NK-92 (cell line): ENCODE results near the gene ATP13A4.

ENCODE experiments used
- DNase-seq: peaks from one replicate; lab custom pipeline; 2025; ENCODE audit not compliant: unreplicated experiment; lab: John Stamatoyannopoulos, UW

Gene ATP13A4

DNA sequence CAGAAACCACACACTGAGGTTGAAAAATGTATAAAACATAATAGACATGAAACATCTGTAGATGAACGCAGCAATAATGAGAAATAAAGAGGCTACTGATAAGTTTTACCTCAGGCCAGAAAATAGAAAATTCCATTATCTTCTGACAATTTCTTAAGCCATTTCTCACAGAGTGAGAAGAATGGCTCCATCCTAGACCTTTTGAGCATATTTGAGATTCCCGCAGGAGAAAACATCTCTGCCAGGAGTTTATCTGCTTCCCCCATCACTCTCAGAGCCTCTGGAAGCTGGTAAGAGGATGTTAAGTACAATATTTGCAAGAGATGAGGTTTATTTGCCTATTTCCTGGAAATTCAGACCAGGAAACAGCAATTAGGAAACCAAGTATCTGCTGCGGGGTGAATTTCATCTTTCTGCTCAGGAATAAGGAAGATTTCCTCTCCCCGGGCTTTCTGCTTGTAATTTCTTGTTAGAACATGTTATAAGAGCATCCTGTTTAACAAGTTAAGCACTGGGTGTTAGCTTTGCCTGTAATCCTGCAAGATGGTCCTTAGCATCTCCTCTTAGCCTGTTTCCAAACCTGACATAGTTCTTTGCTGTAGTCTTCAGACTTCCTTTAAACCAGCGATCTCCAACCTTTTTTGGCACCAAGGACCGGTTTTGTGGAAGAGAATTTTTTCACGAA, 54.8 kb downstream of the ATP13A4 start:
- DNase-seq: no peak

DNA sequence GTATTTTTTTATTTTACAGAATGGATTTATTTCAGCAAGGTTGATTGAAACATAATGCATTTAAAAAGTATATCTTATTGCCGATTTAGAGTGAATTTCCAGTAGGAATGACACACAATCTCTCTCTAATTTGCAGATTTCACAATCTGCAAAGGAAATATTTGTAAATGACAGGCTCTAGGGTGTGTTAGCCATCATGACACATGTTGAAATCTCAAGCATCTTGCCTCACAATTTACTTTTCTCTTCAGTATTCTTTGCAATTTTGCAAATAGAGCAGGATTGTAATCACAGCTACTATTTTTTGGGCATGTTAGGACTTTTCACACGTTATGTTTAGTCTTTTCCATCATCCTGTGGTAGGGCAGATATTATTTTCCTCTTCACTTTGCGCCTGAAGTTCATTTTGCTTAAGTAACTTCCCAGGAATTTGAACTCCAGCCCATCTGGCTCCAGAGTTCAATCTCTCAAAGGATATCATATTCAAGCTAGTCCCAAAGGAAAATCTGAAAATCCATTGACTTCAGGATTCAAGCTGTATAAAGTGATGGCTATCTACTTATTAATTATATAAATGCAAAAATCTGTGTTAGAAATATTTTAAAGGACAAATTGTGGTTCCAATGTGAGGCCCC, 55.4 kb downstream of the ATP13A4 start:
- no peak for DNase-seq

DNA sequence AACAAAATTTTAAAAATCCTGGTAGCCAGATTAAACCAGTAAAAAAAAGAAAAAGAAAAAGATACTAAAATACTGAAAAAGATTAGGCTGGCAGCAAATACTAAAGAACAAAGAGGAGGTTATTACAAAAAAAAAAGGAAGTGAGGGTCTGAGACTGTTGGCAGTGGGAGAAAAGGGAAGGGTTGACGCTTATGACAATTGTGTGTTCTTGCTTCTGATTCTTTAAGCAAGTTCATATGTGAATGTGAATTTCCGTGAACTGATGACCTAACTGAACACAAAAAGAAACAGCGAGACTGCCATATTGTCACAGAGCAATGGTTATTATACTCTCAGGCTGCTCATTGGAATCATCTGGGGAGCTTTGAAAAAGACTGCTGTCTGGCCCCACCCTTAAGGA, 56.5 kb downstream of the ATP13A4 start:
- DNase-seq: no peak

DNA sequence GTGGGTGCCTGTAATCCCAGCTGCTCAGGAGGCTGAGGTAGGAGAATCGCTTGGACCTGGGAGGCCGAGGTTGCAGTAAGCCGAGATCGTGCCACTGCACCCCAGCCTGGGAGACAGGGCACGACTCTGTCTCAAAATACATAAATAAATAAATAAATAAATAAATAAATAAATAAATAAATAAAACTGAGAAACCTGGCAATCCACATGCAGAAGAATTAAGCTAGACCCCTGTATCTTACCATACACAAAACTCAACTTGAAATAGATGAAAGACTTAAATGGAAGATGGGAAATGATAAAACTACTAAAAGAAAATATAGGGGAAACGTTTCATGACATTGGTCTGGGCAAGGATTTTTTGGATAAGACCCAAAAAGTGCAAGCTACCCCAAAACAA, 58.0 kb downstream of the ATP13A4 start:
- no peak for DNase-seq

DNA sequence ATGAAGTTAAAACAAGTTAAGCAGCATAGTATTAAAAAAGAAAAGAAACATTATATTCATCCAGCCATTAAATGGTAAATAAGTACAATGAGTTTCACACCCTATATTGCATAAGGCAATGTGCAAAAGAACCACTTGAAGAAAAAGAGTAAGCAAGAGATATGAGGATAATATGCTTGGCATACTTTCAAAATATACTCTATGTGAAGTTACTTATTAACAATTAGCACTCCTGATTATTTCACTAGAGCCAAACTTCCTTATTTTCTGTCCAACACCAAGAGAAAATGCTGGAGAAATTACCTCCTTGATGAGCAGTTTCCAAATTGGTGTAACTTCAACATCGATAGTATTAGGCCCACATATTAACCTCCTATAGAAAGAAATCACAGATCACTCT, 63.7 kb downstream of the ATP13A4 start:
- no peak for DNase-seq

DNA sequence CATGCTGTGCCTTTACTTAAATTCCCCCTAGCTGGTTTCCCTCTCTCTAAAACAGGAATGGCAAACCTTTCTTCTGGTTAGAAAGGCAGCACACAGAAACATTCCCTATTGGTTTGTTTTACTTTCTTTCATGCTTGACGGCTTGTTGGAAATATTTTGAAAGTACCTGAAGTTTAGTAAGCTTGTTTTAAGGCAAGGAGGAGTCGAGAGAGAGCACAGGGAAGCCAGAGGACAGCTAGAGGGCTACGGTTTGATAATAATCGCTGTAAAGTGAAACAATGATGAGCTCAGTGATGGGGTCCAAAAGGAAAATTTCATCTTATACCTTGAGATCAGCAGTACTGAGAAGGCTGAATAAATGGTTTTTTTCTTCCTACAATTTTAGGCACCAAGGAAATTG, 64.1 kb downstream of the ATP13A4 start:
- DNase-seq: no peak

DNA sequence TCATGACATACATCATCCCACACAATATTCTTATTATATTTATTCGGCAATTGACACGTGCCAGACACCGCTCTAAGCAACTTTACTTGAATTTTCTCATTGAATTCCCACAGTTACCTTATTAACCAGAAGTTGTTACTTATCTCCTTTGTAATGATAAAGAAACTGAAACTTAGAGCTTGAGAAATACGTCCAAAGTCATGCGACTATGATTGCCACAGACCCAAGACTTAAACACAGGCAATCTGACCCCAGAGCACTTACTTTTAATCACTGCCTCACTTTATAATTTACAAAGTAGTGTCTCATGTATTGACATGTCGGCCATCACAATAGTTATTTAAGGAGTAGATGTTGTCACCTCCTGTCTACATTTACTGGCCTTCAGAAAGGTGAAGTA, 64.7 kb downstream of the ATP13A4 start:
- no peak for DNase-seq

DNA sequence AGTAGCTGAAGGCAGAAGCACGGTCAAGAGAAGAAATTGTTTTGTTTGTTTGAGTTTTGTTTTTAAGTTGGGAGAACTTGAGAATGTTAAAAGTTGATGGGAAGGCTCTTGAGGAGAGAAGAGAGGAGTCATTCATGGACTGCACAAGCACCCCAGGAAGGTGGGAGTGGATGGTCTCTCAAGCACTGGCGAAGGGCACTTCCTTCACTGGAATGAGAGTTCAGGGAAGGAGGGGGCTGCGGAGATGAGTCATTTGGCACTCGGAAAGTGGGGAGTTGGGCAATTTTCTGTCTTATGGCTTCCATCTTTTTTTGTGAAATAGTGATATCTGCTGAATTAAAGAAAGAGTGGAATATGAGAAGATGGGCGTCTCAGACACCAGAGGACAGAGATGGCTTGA, 66.0 kb downstream of the ATP13A4 start:
- DNase-seq: no peak

DNA sequence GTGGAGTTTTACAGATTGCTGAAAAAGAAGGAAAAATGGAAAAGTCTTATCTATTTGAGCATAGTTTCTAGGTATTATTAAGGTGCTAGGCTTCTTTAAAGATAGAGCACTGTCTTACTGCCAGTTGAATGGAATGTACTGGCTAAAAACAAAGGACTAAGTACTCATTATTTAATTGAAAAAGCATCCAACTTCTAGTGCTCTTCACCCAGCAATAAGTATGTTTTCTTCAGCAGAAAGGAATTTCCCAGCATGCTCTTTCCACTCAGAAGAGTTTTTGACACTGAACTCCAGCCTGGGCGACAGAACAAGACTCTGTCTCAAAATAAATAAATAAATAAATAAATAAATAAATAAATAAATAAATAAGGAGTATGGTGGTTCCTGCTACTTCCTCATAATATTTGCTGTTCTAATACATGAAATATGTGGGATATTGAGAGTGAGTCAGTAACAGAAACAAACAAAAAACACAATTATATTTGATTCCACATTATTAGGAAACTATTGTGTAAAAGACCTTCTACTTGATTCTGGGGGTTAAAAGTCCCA, 70.6 kb downstream of the ATP13A4 start:
- DNase-seq: no peak

DNA sequence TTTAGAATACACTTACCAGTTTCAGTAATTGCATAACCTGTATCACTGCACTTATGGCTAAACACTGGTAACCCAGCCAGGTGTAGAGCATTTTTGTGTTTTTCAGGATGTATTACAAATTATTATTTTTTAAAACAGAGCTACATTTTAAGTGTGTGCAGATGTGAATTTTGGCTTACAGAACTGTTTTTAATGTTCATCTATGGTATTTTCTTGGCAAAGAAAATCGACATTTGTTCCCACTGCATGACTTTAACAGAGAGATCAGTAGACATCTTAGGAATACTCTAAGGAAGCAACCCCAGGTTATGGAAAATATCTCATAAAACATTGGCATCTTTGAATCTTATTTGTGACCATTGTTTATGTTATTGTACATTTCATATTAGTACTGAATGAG, 73.3 kb downstream of the ATP13A4 start:
- no peak for DNase-seq

DNA sequence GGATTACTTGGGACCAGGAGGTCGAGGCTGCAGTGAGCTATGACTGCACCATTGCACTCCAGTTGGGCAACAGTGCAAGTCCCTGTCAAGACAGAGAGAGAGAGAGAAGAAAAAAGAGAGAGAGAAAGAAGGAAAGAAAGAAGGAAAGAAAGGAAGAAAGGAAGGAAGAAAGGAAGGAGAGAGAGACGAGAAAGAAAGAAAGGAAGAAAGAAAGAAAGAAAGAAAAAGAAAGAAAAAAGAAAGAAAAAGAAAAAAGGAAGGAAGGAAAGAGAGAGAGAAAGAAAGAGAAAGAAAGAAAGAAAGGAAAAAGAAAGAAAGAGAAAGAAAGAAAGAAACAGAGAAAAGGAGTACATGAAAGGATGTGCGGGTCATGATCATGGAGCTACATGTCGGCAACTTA, 80.2 kb downstream of the ATP13A4 start:
- no peak for DNase-seq

DNA sequence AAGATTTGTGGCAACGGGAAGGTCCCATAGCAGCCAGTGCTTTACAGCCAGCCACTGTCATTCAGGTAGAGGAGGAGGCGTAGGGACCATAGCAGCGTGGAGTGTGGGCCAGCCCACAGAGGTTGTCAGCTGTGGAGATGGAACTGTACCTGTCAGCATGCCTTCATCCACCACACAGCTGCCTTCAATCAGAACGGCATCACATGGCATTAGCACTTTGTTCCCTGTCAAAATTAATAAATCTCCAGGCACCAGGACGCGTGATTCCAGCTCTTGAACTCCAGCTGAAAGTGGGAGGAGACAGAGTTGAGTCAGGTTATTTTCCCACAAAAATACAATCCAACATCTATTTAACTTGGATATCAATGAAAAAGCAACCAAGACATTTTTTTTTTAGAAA, 84.0 kb downstream of the ATP13A4 start:
- no peak for DNase-seq

DNA sequence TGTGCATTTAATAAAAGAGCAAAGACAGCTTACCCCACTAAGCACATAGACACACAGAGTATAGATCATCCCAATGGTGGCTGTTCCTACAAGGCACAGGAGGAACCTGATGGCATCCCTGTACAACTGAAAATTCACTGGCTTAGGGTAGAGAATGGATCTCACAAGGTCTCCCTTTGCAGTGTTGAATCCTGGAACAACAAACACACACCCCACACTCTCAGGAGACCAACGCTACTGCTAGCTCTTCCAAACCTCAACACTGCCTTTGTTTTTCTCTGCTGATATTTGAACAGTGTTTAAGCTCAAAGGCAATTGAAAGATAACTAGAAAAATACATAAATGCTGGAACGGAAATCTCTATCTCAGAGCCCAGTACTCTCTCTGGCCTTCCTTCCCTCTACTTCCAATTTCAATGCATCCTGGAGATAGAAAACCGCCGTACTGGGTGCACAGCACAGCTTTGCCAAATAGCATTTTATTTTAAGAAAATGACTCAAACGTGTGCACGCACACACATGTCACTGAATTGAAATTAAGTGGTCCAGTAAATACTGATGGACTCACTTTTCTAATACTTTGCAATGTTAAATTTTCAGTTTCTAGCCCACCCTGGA, 88.6 kb downstream of the ATP13A4 start:
- DNase-seq: no peak

DNA sequence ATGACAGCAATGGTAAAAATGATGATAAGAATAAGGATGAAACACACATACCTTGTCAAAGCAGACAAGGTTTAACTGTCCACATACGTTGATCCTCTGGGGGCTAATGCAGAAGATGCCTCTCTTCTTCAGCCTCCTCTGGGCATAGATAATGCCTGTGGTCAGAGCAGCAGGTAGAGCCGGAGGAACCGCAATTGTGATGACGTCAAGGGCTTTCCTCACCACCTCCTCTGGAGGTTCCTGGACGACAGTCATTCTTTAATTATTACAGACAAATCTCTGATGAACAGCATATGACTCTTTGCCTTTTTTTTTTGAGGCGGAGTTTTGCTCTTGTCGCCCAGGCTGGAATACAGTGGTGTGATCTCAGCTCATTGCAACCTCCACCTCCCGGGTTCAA, 89.8 kb downstream of the ATP13A4 start:
- no peak for DNase-seq

DNA sequence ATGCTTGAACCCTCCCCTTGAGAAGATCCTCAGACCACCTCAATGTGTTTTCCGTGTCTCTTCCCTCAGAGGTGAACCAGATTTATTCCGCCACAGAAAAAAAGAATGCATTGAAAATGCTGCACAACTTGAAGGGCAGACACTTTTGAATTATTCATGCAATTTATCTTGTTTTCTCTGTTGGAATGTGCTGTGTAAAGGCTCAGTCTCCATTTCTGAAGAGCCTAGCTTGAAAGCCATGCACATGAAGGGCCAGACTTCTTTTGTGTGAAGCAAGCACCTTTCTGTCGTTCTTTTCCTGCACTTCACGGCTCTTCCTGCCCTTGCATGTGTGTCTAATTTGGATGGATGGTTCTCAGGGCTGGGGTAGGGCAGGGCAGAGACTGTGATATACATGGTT, 97.2 kb downstream of the ATP13A4 start:
- no peak for DNase-seq

DNA sequence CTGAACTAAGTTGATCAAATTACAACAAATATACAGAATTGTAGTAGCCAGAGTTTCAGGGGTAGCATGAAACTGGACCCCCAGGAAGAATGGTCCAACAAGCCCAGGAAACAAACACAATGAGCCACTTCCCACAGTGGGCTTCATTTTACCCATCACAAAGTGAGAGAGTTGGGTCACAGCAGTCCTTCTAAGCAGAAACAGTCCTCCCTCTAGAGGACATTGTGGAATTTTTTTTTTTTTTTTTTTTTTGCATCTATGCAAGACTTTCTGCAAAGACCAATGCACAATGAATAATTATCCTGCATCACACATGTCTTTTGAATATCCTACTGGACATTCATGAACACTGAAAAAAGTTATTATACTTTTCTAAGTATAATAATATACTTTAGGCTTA, 102.4 kb downstream of the ATP13A4 start:
- no peak for DNase-seq

DNA sequence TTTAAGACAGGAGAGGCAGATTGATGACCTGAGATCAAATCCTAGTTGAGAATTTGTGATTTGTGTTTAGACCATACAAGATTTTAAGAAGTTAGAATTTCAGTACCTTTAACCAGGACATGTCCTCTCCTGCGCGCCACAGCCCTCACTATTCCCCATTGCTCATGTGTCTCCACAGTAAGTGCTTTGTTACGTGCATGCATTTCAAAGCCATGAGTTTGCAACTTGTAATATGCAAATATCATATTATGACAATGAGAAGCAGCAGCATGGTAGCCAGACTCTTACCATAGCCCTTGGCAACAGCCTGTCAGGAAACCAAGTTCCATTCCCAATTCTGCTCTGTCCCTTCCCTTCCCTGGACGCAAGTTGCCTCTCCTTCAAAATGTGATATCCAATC, 102.8 kb downstream of the ATP13A4 start:
- DNase-seq: no peak

DNA sequence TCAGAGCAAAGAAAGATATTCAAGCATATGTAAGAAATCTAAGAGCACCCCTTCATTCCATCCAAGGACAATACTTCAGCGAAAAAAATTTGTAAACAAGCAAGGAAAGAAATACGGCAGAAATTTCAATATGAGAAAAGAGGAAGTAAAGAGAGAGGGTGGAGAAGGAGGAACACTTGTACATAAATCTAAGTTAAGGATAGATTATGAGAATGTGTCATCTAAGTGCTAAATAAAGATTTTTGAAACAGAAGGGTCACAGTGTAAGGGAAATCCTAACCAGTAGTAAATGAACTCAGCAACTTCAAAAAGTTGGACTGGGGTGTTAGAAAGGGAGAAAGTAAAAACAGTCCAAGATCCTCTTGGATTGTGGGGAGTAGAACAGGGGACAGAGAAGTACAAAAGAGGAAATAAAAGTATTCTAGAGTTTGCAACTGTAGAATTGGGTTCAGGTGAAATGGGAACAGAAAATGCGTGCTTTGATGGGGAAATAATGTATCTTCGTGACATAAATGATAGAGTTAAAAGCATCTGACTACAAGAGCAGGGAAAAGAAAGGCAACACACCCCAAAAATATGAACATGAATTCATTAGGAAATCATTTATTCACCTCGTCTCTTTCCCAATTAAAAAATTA, 107.6 kb downstream of the ATP13A4 start:
- DNase-seq: no peak

DNA sequence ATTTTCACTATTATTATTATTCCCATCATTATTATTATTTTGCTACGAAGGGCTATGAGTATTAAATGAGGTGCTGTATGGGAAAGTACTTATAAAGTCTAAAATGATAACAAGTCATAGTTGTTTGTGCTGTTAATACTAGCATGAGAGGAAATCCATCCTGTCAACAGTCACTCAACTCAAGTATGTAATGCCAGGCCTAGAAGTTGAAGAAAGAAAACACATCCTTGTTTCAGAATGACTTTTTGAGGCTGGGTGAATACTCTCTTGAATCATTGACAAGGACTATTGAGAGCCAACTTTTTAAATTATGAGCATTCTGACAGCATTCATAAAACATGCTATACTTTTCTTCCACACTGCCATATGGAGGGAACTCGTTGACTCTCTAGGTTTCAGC, 115.3 kb downstream of the ATP13A4 start:
- DNase-seq: no peak

DNA sequence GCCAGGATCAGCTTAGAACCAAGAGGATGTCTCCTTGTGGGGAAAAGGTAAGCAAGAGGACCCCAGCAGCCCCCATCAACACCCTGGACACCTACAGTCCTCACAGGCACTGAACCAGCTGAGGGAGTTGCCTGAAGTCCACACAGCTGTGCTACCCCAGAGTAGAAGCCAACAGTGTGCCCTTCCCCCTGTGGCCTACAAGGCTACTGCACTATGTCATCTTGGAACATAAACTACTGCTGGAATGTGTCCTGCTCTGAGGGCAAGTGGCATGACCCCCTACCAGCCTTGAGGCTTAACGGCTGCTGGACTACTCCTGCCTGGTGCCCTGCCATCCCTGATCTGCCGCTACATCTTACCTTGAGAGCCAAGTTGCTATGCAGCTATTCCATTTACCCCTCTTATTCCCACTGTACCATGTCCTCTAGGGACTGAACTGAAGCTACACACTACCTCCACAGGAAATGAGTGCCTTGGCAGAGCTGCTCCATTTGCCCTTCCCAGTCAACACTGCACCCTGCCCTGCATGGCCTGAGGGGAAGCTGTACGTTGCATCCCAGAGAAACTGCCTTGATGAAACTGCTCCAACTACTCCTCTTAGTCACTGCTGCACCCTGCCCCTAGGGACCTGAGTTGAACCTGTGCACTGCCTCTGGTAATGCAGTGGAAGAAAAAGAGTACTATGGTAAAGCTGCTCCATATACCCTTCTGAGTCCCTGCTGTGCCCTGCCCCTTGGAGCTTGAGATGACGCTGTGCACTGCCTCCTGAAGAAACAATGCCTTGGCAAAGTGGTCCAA, 135.9 kb downstream of the ATP13A4 start:
- no peak for DNase-seq

DNA sequence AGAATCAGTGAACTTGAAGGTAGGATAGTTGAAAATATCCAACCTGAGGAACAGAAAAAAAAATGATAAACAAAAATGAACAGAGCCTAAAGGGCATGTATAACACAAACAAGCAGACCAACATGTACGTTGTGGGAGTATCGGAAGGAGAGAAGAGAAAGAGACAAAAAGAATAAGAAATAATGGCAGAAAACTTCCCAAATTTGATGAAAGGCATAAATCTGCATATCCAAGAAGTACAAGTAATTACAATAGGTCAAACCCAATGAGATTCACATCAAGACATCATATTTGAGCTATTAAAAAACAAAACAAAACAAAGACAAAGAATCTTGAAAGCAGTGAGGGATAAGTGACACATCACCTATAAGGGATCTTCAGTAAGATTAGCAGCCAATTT, 138.1 kb downstream of the ATP13A4 start:
- no peak for DNase-seq
